ENCODE results near the gene RBFOX2.

The RBFOX2 gene

GRCh38 chr22:36027935-36028645 lies 534 bp downstream of the RBFOX2 start:
- peak; percentile 59; the same call in 1 of the 2 replicates for TF ChIP-seq ZBTB7A (IDR thresholded peaks at IDR 0.05; ENCODE audit: low read depth)
- TF ChIP-seq NFIC (IDR thresholded peaks at IDR 0.05) = no peak
- no peak for TF ChIP-seq REST (IDR thresholded peaks at IDR 0.05; ENCODE audit: low read depth)
- TF ChIP-seq TCF12 (IDR thresholded peaks at IDR 0.05; ENCODE audit: low read depth) = peak; percentile 11; the same call in 1 of the 2 replicates
- TF ChIP-seq RAD21 (IDR thresholded peaks at IDR 0.05; ENCODE audit: low read depth) = no peak
- TF ChIP-seq YY1 (IDR thresholded peaks at IDR 0.05; ENCODE audit: low read depth) = no peak
- TF ChIP-seq EGR1 (IDR thresholded peaks at IDR 0.05) = no peak
- TF ChIP-seq TAF1 (IDR thresholded peaks at IDR 0.05; ENCODE audit: low read depth) = no peak
- no peak for TF ChIP-seq CREB1 (IDR thresholded peaks at IDR 0.05; ENCODE audit: low read depth)
- TF ChIP-seq MAX (IDR thresholded peaks at IDR 0.05) = peak; percentile 23; the same call in 1 of the 2 replicates
- no peak for TF ChIP-seq FOXM1 (IDR thresholded peaks at IDR 0.05; ENCODE audit: borderline replicate concordance, low read depth)
- TF ChIP-seq EP300 (IDR thresholded peaks at IDR 0.05; ENCODE audit: borderline replicate concordance) = no peak

DNA sequence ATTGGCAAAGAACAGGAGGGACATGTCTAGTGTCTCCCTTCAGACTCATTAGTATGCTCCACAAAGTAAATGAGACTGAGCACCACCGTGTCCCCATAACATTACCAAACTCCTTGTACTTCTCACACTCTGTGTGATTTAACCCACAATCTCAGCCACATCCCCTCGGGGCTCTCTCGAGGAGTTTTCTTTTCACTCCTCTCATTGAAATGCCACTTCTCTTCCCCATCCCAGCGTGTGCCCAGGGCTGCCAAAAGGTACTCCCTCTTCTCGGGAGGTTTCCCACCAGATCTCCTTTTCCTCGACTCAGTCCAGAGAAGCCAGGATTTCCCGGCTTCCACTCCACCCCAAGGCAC lies 1.1 kb downstream of the RBFOX2 start:
- TF ChIP-seq MAX (IDR thresholded peaks at IDR 0.05) = no peak
- no peak for TF ChIP-seq CEBPB (IDR thresholded peaks at IDR 0.05)
- TF ChIP-seq ZBTB7A (IDR thresholded peaks at IDR 0.05; ENCODE audit: low read depth) = no peak
- no peak for TF ChIP-seq YY1 (IDR thresholded peaks at IDR 0.05; ENCODE audit: low read depth)
- TF ChIP-seq EP300 (IDR thresholded peaks at IDR 0.05; ENCODE audit: borderline replicate concordance) = no peak
- no peak for TF ChIP-seq NFIC (IDR thresholded peaks at IDR 0.05)
- TF ChIP-seq CREB1 (IDR thresholded peaks at IDR 0.05; ENCODE audit: low read depth) = no peak
- TF ChIP-seq TEAD4 (IDR thresholded peaks at IDR 0.05) = no peak
- no peak for TF ChIP-seq TAF1 (IDR thresholded peaks at IDR 0.05; ENCODE audit: low read depth)
- no peak for TF ChIP-seq TCF12 (IDR thresholded peaks at IDR 0.05; ENCODE audit: low read depth)
- no peak for TF ChIP-seq REST (IDR thresholded peaks at IDR 0.05; ENCODE audit: low read depth)
- TF ChIP-seq FOXM1 (IDR thresholded peaks at IDR 0.05; ENCODE audit: borderline replicate concordance, low read depth) = no peak
- TF ChIP-seq RAD21 (IDR thresholded peaks at IDR 0.05; ENCODE audit: low read depth) = no peak
- TF ChIP-seq, protein P1, sequence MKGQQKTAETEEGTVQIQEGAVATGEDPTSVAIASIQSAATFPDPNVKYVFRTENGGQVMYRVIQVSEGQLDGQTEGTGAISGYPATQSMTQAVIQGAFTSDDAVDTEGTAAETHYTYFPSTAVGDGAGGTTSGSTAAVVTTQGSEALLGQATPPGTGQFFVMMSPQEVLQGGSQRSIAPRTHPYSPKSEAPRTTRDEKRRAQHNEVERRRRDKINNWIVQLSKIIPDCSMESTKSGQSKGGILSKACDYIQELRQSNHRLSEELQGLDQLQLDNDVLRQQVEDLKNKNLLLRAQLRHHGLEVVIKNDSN (IDR thresholded peaks at IDR 0.05) = no peak
- TF ChIP-seq EGR1 (IDR thresholded peaks at IDR 0.05) = no peak

- no peak for TF ChIP-seq TEAD4 (IDR thresholded peaks at IDR 0.05)
- no peak for TF ChIP-seq TCF12 (IDR thresholded peaks at IDR 0.05; ENCODE audit: low read depth)
- TF ChIP-seq EP300 (IDR thresholded peaks at IDR 0.05; ENCODE audit: borderline replicate concordance) = no peak
- TF ChIP-seq, protein P1 (IDR thresholded peaks at IDR 0.05) = no peak
- TF ChIP-seq TAF1 (IDR thresholded peaks at IDR 0.05; ENCODE audit: low read depth) = no peak
- no peak for TF ChIP-seq YY1 (IDR thresholded peaks at IDR 0.05; ENCODE audit: low read depth)
- TF ChIP-seq EGR1 (IDR thresholded peaks at IDR 0.05) = no peak
- TF ChIP-seq NFIC (IDR thresholded peaks at IDR 0.05) = no peak
- TF ChIP-seq REST (IDR thresholded peaks at IDR 0.05; ENCODE audit: low read depth) = no peak
These were observed 1.9 kb downstream of the RBFOX2 start for GRCh38 chr22:36026741-36027140.

GRCh38 chr22:36022697-36023096 lies 5.9 kb downstream of the RBFOX2 start:
- TF ChIP-seq CEBPB (IDR thresholded peaks at IDR 0.05) = no peak
- no peak for TF ChIP-seq YY1 (IDR thresholded peaks at IDR 0.05; ENCODE audit: low read depth)
- no peak for TF ChIP-seq REST (IDR thresholded peaks at IDR 0.05; ENCODE audit: low read depth)
- no peak for TF ChIP-seq TAF1 (IDR thresholded peaks at IDR 0.05; ENCODE audit: low read depth)
- TF ChIP-seq TEAD4 (IDR thresholded peaks at IDR 0.05) = no peak
- no peak for TF ChIP-seq EGR1 (IDR thresholded peaks at IDR 0.05)
- no peak for TF ChIP-seq FOXM1 (IDR thresholded peaks at IDR 0.05; ENCODE audit: borderline replicate concordance, low read depth)
- no peak for TF ChIP-seq CREB1 (IDR thresholded peaks at IDR 0.05; ENCODE audit: low read depth)
- TF ChIP-seq TCF12 (IDR thresholded peaks at IDR 0.05; ENCODE audit: low read depth) = no peak

Data from Ishikawa (cell line).